NCI-H1105 (cell line): ENCODE data around the gene CEP170B.
"Not testable (repeated sequence)": the region's sequence is repeated elsewhere in the genome, so short reads cannot be mapped to it uniquely, and the experiment has no call there.

ENCODE experiments used
- DNase-seq: peaks from one replicate; lab custom pipeline; 2025; lab: John Stamatoyannopoulos, UW

CEP170B gene

GRCh38 chr14:104932676-104933631 is 67.9 kb downstream of the CEP170B start:
- peak; percentile 78 for DNase-seq

GRCh38 chr14:104933746-104934733 is 69.0 kb downstream of the CEP170B start:
- no peak for DNase-seq

GRCh38 chr14:104935026-104935650 is 70.1 kb downstream of the CEP170B start:
- no peak for DNase-seq

GRCh38 chr14:104935955-104936354 is 70.9 kb downstream of the CEP170B start:
- no peak for DNase-seq

- DNase-seq = no peak
Measured at GRCh38 chr14:104936361-104937155, 71.5 kb downstream of the CEP170B start.

GRCh38 chr14:104937161-104937560 is 72.1 kb downstream of the CEP170B start:
- no peak for DNase-seq

GRCh38 chr14:104937694-104938365 is 72.8 kb downstream of the CEP170B start:
- DNase-seq = no peak

- DNase-seq = no peak
Measured at GRCh38 chr14:104938436-104938835, 73.4 kb downstream of the CEP170B start.

- no peak for DNase-seq
Measured at GRCh38 chr14:104938960-104939359, 73.9 kb downstream of the CEP170B start.

GRCh38 chr14:104939666-104940410 is 74.8 kb downstream of the CEP170B start:
- DNase-seq = no peak

- no peak for DNase-seq
Measured at GRCh38 chr14:104940526-104941150, 75.6 kb downstream of the CEP170B start.

GRCh38 chr14:104941508-104942365 is 76.7 kb downstream of the CEP170B start:
- DNase-seq = no peak

GRCh38 chr14:104942586-104942985 is 77.5 kb downstream of the CEP170B start:
- DNase-seq = no peak

GRCh38 chr14:104943216-104944015 is 78.3 kb downstream of the CEP170B start:
- not testable (repeated sequence) for DNase-seq

- not testable (repeated sequence) for DNase-seq
Measured at GRCh38 chr14:104944016-104944308, 78.9 kb downstream of the CEP170B start.

GRCh38 chr14:104944436-104945205 is 79.6 kb downstream of the CEP170B start:
- DNase-seq = not testable (repeated sequence)

GRCh38 chr14:104945266-104945665 is 80.2 kb downstream of the CEP170B start:
- DNase-seq = not testable (repeated sequence)
